D341Med (cell line): ENCODE data around the gene SPRR2B.
"Not testable (repeated sequence)": the region's sequence is repeated elsewhere in the genome, so short reads cannot be mapped to it uniquely, and the experiment has no call there.

Source experiments
- DNase-seq: peaks from one replicate; pipeline ENCODE4 v3.0.0; 2012; ENCODE audit warnings: low spot score

Gene SPRR2B

GRCh38 chr1:153032677-153033308 is 38.6 kb downstream of the SPRR2B start:
- DNase-seq, result no peak

GRCh38 chr1:153032073-153032472 is 39.3 kb downstream of the SPRR2B start:
- no peak for DNase-seq

- no peak for DNase-seq
Measured at GRCh38 chr1:153030895-153031294, 40.5 kb downstream of the SPRR2B start, which contains the start of gene SPRR1B. SPRR1B (plus strand) TSS chr1:153031203; CDS start chr1:153032346, 1,143 bp downstream.

GRCh38 chr1:153028766-153029165 is 42.6 kb downstream of the SPRR2B start:
- no peak for DNase-seq

GRCh38 chr1:153025797-153026196 is 45.6 kb downstream of the SPRR2B start:
- DNase-seq, result no peak

GRCh38 chr1:153024413-153024812 is 47.0 kb downstream of the SPRR2B start:
- no peak for DNase-seq

- DNase-seq, result no peak
Measured at GRCh38 chr1:153023109-153023508, 48.3 kb downstream of the SPRR2B start.

GRCh38 chr1:153022340-153022739 is 49.1 kb downstream of the SPRR2B start:
- not testable (repeated sequence) for DNase-seq

- DNase-seq, result not testable (repeated sequence)
Measured at GRCh38 chr1:153021829-153022228, 49.6 kb downstream of the SPRR2B start.
